Keratinocyte (primary cell): Measurements from ENCODE around the gene AUP1. TPM values are rescaled to one million over a fixed set of nuclear protein-coding genes. Genes with fewer than 3 reads are reported as not detected.
A peak's percentile ranks its signal among the peaks of the same experiment; 100 is the strongest.

ENCODE experiments used
- DNase-seq: peaks from one replicate; pipeline ENCODE4 v3.0.0-alpha.2; 2011; ENCODE audit warnings: low read depth, missing footprints, low spot score
- FAIRE-seq: peaks from 2 replicates; lab custom pipeline; 2011; peaks lifted over from hg19 to GRCh38; lab: Jason Lieb, UNC
- H2AFZ ChIP-seq: 2 replicates; pipeline ENCODE4 v1.6.0; 2012; ENCODE audit warnings: low read length, control low read depth, inconsistent platforms; ENCODE audit not compliant: control insufficient read depth
- H3K27ac ChIP-seq: 2 replicates; pipeline ENCODE4 v1.5.1; 2011; ENCODE audit warnings: low read length; ENCODE audit not compliant: control insufficient read depth, insufficient read depth
- H3K27me3 ChIP-seq: 3 replicates; pipeline ENCODE4 v1.6.0; 2011; ENCODE audit warnings: low read length; ENCODE audit not compliant: control insufficient read depth, insufficient read depth; ENCODE audit errors: extremely low read depth
- H3K36me3 ChIP-seq, 2 experiments: 2 replicates in 1 of 2; 3 replicates in 1 of 2; pipeline ENCODE4 v1.5.1; 2011; ENCODE audit warnings: low read length in 2 of 2, mild to moderate bottlenecking in 1 of 2; ENCODE audit not compliant: control insufficient read depth in 2 of 2, insufficient read depth in 2 of 2; ENCODE audit errors: extremely low read depth in 1 of 2
- H3K4me1 ChIP-seq: 3 replicates; pipeline ENCODE4 v1.5.1; 2011; ENCODE audit warnings: low read length; ENCODE audit not compliant: control insufficient read depth, insufficient read depth; ENCODE audit errors: extremely low read depth
- H3K4me2 ChIP-seq: 3 replicates; pipeline ENCODE4 v1.6.0; 2011; ENCODE audit warnings: low read depth, low read length; ENCODE audit not compliant: control insufficient read depth, insufficient read depth; ENCODE audit errors: extremely low read depth
- H3K4me3 ChIP-seq, 3 experiments: fragments of 200-600 bp in 1 of 3; sonication (generic) in 1 of 3; 2 replicates in 2 of 3; 3 replicates in 1 of 3; pipeline ENCODE4 v1.5.1; 2011 to 2016; ENCODE audit warnings: low read length in 3 of 3, mild to moderate bottlenecking in 3 of 3, control low read depth in 2 of 3, inconsistent platforms in 1 of 3, low read depth in 1 of 3, mixed read lengths in 1 of 3, mixed run types in 1 of 3, moderate library complexity in 1 of 3; ENCODE audit not compliant: control insufficient read depth in 2 of 3, insufficient read depth in 2 of 3; ENCODE audit errors: extremely low read depth in 1 of 3
- H3K79me2 ChIP-seq: 2 replicates; pipeline ENCODE4 v1.6.0; 2012; ENCODE audit warnings: low read length; ENCODE audit not compliant: control insufficient read depth, insufficient read depth
- H3K9ac ChIP-seq: 3 replicates; pipeline ENCODE4 v1.6.0; 2011; ENCODE audit warnings: low read length; ENCODE audit not compliant: control insufficient read depth, insufficient read depth; ENCODE audit errors: extremely low read depth
- H3K9me1 ChIP-seq: 3 replicates; pipeline ENCODE4 v1.6.0; 2011; ENCODE audit warnings: low read length; ENCODE audit not compliant: control insufficient read depth, insufficient read depth; ENCODE audit errors: extremely low read depth
- H3K9me3 ChIP-seq: 2 replicates; pipeline ENCODE4 v1.5.1; 2012; ENCODE audit warnings: low read depth, low read length; ENCODE audit not compliant: control insufficient read depth
- H4K20me1 ChIP-seq: 3 replicates; pipeline ENCODE4 v1.6.0; 2011; ENCODE audit warnings: low read length; ENCODE audit not compliant: control insufficient read depth, insufficient read depth; ENCODE audit errors: extremely low read depth
- EZH2 ChIP-seq: IDR thresholded peaks from one replicate; pipeline ENCODE4 v1.6.1; 2012; ENCODE audit warnings: inconsistent platforms, mild to moderate bottlenecking, low read length, moderate library complexity
- dilution Hi-C: fragments of 300-500 bp; cut with MboI; formaldehyde crosslinking; loops from one replicate; pipeline ENCODE4 v1.7.0; 2020; ENCODE audit warnings: low sequenced_read_pairs; ENCODE audit not compliant: extremely low pct_ligation_motif_present
- polyA plus RNA-seq, 5 experiments: library from polyadenylated mRNA; depleted of rRNA in 3 of 5; stranded (reverse) in 3 of 5; stranded (forward) in 1 of 5; unstranded in 1 of 5; fragments of >200 nt; gene quantifications; 1 replicate in 1 of 5; 2 replicates in 3 of 5; 3 replicates in 1 of 5; pipeline versions ENCODE4 v1.2.1 to v1.2.3, GENCODE V29; 2011 to 2012; ENCODE audit warnings: missing spikeins in 2 of 5, low read depth in 1 of 5, low replicate concordance in 1 of 5
- TF ChIP-seq, protein P1 (sequence below), 3 experiments: IDR thresholded peaks in 1 of 3; conservative IDR thresholded peaks in 1 of 3; optimal IDR thresholded peaks in 1 of 3; 2 replicates in 2 of 3; 3 replicates in 1 of 3; pipeline versions ENCODE3 to v1.5.1; 2011; ENCODE audit warnings: low read length in 3 of 3, mild to moderate bottlenecking in 3 of 3, moderate library complexity in 2 of 3, control low read depth in 1 of 3, inconsistent platforms in 1 of 3; ENCODE audit not compliant: insufficient read depth in 2 of 3; ENCODE audit errors: extremely low read depth in 1 of 3

The AUP1 gene
- polyA plus RNA-seq, 1 donor (not counting 4 experiments of a cell fraction or from before 2014, with no cell fraction given): 94.9 TPM

DNA sequence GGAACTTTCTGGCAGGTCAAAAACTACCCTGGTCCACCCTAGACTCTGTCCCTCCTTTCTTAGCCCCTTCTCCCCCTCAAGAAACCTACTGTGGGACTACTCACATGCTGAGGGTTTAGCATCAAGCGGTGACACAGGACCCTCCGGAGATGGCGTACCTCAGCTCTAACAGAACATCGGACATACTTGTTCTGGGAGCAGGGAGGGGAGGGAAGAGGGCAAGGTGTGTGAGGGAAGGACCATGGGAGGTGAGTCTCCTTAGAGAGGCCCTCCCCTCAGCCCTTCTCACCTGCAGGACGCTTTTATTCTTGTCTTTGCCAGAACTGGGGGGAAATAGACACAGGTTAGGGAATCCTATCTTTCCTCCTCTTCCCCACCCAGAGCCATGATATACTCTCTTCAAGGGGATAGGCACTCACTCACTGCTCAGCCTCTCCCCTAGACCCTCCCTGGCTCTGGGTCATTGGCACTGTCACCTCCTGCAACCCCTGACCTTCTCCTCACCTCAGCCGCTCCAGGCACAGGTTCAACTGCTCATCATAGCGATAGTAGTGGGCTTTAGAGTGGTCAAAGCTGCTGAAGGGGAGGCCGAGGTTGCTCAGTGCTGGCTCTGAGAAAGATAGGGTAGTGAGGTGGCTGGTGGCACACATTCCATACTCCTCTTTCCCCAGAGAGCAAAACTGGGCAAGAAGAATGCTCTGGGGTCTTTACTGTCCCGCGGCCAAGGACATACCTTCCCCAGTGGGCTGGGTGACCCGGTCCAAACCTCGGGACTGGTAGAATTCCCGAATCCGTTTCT lies 23.9 kb downstream of the AUP1 start:
- H3K36me3 ChIP-seq: peaks cover 9 to 10% of the 10 kb centered on the region in 2 experiments
- dilution Hi-C loops: no loop called here
- no peaks in the 10 kb centered on the region for H4K20me1 ChIP-seq
- peaks cover 33% of the 10 kb centered on the region for H3K4me1 ChIP-seq
- H3K9me1 ChIP-seq: no peaks in the 10 kb centered on the region
- peak overlapping the region; percentile 97 for H3K4me2 ChIP-seq
- FAIRE-seq: no peak
- no peak for DNase-seq
- peak overlapping the region; percentile 40 to 86 (median 41) for H3K4me3 ChIP-seq
- no peak overlapping the region for H3K9ac ChIP-seq
- TF ChIP-seq EZH2: no peak
- TF ChIP-seq, protein P1, sequence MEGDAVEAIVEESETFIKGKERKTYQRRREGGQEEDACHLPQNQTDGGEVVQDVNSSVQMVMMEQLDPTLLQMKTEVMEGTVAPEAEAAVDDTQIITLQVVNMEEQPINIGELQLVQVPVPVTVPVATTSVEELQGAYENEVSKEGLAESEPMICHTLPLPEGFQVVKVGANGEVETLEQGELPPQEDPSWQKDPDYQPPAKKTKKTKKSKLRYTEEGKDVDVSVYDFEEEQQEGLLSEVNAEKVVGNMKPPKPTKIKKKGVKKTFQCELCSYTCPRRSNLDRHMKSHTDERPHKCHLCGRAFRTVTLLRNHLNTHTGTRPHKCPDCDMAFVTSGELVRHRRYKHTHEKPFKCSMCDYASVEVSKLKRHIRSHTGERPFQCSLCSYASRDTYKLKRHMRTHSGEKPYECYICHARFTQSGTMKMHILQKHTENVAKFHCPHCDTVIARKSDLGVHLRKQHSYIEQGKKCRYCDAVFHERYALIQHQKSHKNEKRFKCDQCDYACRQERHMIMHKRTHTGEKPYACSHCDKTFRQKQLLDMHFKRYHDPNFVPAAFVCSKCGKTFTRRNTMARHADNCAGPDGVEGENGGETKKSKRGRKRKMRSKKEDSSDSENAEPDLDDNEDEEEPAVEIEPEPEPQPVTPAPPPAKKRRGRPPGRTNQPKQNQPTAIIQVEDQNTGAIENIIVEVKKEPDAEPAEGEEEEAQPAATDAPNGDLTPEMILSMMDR (optimal IDR thresholded peaks at IDR 0.05 in 1 of 3, IDR thresholded peaks at IDR 0.05 in 1 of 3, conservative IDR thresholded peaks at IDR 0.05 in 1 of 3; ENCODE audit: extremely low read depth in 1 of 3, insufficient read depth in 2 of 3, low read length in 3 of 3): no peak
- no peak overlapping the region for H3K27ac ChIP-seq
- H3K9me3 ChIP-seq: no peaks in the 10 kb centered on the region
- no peak overlapping the region for H2AFZ ChIP-seq
- peaks cover 16% of the 10 kb centered on the region for H3K79me2 ChIP-seq
- peaks cover 15% of the 10 kb centered on the region for H3K27me3 ChIP-seq

GRCh38 chr2:74504591-74504990 lies 24.9 kb downstream of the AUP1 start:
- H3K9me3 ChIP-seq: no peaks in the 10 kb centered on the region
- H2AFZ ChIP-seq: no peak overlapping the region
- FAIRE-seq (no peak), DNase-seq (no peak)
- dilution Hi-C loops: no loop called here
- no peak overlapping the region for H3K4me2 ChIP-seq
- H3K9me1 ChIP-seq: no peaks in the 10 kb centered on the region
- H3K4me1 ChIP-seq: peaks cover 33% of the 10 kb centered on the region
- no peak overlapping the region for H3K27ac ChIP-seq
- no peak overlapping the region for H3K4me3 ChIP-seq
- peaks cover 16% of the 10 kb centered on the region for H3K79me2 ChIP-seq
- no peaks in the 10 kb centered on the region for H4K20me1 ChIP-seq
- TF ChIP-seq, protein P1 (optimal IDR thresholded peaks at IDR 0.05 in 1 of 3, IDR thresholded peaks at IDR 0.05 in 1 of 3, conservative IDR thresholded peaks at IDR 0.05 in 1 of 3; ENCODE audit: extremely low read depth in 1 of 3, insufficient read depth in 2 of 3, low read length in 3 of 3): no peak
- TF ChIP-seq EZH2: no peak
- H3K9ac ChIP-seq: no peak overlapping the region
- H3K27me3 ChIP-seq: peaks cover 19% of the 10 kb centered on the region
- H3K36me3 ChIP-seq: peaks cover 9 to 10% of the 10 kb centered on the region in 2 experiments
